Amniotic stem cell (primary cell): ENCODE measurements around the gene ACMSD.

Experiments
- DNase-seq: peaks from one replicate; lab custom pipeline; 2025; lab: John Stamatoyannopoulos, UW

The ACMSD gene

DNA sequence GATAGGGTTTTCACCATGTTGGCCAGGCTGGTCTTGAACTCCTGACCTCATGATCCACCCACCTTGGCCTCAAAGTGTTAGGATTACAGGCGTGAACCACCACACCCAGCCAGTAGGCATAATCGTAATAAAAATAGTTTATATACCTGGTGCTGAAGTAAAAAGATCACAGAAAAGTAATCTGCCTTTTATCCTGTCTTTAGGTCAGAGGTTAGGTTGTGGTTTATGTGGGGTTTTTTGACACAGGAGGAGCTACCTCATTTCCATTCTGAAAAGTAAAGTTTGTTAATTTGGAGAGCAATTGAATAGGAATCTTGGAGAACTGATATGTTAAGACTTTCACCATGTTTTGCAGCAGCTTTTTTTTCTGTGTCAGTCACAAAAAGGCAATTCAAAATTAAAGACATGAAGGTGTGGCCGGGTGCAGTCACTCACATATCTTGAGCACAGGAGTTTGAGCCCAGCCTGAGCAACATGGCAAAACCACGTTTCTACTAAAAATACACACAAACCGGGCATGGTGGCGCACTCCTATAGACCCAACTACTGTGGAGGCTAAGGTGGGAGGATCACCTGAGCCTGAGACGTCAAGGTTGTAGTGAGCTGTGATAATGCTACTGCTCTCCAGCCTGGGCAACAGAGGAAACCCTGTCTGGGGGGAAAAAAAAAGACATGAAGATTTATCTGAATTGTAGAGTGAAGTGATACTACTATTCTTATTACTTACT is 111.7 kb downstream of the ACMSD start:
- DNase-seq, result no peak

DNA sequence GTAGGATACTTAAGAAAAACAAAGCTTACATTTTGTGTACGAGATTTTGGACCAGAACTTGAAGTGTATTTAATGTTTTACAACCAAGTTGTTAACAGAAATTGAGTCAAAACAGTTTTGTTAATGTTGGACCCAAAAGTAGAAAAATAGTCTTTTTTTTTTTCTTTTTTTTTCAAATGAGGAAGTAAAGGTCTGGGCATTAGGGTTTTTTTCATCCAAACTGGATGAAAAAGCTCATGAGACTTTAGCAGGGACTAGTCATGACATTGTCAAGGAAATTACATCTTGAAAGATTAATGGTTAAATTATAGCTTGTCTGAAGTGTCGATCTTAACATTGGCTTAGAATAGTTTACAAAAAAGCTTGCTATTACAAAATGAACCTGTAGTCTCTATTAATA is 112.5 kb downstream of the ACMSD start:
- no peak for DNase-seq
